Measurements from ENCODE around the gene TMPRSS4. TPM values are rescaled to one million over a fixed set of nuclear protein-coding genes. Genes with fewer than 3 reads are reported as not detected.

Gene TMPRSS4
- polyA plus RNA-seq, 1 experiment = not detected

DNA sequence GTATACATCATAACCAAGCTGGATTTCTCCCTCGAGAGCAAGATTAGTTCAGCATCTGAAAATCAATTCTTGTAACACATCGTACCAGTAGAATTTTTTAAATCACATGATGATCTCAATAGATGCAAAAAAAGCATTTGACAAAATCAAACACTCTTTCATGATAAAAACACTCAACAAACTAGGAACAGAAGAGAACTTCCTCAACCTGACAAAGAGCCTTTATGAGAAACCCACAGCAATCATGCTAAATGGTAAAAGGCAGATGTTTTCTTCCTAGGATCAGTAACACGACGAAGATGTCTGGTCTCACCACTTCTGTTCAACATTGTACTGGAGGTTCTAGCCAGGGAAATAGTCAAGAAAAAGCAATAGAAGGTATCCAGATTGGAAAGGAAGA is 34.1 kb upstream of the TMPRSS4 start:
- H3K27me3 ChIP-seq (ENCODE audit: control insufficient read depth, insufficient read depth, low read length) = peaks cover 2% of the 10 kb centered on the region
- H3K27ac ChIP-seq (ENCODE audit: low read depth, low read length) = no peak overlapping the region
- TF ChIP-seq, protein P1, sequence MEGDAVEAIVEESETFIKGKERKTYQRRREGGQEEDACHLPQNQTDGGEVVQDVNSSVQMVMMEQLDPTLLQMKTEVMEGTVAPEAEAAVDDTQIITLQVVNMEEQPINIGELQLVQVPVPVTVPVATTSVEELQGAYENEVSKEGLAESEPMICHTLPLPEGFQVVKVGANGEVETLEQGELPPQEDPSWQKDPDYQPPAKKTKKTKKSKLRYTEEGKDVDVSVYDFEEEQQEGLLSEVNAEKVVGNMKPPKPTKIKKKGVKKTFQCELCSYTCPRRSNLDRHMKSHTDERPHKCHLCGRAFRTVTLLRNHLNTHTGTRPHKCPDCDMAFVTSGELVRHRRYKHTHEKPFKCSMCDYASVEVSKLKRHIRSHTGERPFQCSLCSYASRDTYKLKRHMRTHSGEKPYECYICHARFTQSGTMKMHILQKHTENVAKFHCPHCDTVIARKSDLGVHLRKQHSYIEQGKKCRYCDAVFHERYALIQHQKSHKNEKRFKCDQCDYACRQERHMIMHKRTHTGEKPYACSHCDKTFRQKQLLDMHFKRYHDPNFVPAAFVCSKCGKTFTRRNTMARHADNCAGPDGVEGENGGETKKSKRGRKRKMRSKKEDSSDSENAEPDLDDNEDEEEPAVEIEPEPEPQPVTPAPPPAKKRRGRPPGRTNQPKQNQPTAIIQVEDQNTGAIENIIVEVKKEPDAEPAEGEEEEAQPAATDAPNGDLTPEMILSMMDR (IDR thresholded peaks at IDR 0.05; ENCODE audit: low read depth, low read length) = no peak
- POLR2A ChIA-PET = no interaction called here
- no peak for DNase-seq (ENCODE audit: low read depth, low spot score)
- CTCF ChIA-PET = interaction anchor here (0.8 to 2.5 kb wide), 3 partner anchors 10 to 224 kb away, joined by 3 to 10 read pairs (median 3); no protein-coding TSS in a partner anchor
- no peak overlapping the region for H3K4me3 ChIP-seq (ENCODE audit: low read depth, low read length)
- H3K9me3 ChIP-seq (ENCODE audit: control insufficient read depth, insufficient read depth, low read length) = no peaks in the 10 kb centered on the region

DNA sequence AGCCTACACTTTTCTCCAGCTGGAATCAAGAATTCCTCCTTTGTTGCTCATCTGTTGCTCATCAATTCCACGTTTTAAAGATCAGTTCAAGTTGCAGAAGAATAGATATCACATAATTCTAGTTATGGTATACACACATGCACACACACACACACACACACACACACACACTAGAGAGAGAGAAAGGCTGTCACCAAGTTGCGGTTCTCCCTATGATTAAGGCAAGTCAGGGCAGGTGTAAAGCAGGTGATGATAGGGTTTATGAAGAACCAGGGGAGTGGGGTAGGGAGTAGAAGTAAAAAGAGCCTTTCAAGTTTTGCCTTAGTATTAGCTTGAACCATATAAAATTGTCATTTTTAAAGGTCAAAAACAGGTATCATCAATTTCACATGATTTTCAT is 31.7 kb upstream of the TMPRSS4 start:
- DNase-seq (ENCODE audit: low read depth, low spot score) = no peak
- TF ChIP-seq, protein P1 (IDR thresholded peaks at IDR 0.05; ENCODE audit: low read depth, low read length) = no peak
- Histone ChIP-seq H3K9me3 (ENCODE audit: control insufficient read depth, insufficient read depth, low read length) (no peaks in the 10 kb centered on the region), H3K27me3 (ENCODE audit: control insufficient read depth, insufficient read depth, low read length) (peaks cover 2% of the 10 kb centered on the region), H3K4me3 (ENCODE audit: low read depth, low read length) (no peak overlapping the region), H3K27ac (ENCODE audit: low read depth, low read length) (no peak overlapping the region)
- POLR2A ChIA-PET = no interaction called here
- CTCF ChIA-PET = no interaction called here

DNA sequence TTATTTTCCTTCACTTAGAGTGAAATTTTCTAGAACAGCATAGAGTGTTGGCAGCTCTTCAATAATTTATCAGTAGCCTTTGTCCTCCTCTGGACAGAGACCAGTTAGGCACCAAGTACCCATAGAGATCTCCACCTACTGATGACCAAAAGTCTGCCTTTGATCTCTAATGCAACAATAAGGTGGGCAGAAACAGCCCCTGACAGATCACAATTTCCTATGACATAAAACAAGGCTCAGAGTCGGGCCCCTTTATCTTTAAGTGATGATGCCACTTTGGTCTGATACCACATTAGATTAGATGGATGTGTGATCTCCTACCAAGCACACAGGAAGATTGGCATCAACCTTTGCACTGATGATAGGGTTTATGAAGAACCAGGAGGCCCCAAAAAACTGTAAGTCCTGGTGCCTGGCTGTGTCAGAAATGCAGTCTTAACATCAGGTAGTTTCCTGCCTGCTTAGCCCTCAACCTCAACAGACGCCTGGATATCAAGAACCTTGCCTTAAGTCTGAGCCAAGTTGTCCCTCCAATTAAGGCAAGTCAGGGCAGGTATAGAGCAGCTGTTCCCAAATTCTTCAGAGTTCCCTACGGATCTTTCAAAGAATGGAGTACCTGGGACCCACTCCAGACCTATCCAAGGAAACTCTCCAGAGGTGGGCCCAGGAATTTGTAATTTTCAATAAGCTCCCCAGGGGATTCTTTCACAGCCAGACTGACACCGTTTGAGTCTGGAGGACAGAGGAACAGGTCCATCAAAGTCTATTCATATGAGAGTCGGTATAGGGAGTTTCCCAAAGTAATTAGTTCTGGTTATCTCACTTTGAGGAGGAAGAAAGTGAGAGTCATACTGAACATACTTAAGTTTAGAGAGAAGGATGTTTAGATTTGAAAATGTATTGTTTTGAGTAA is 30.6 kb upstream of the TMPRSS4 start:
- no peak for DNase-seq (ENCODE audit: low read depth, low spot score)
- TF ChIP-seq, protein P1 (IDR thresholded peaks at IDR 0.05; ENCODE audit: low read depth, low read length) = no peak
- Histone ChIP-seq H3K4me3 (ENCODE audit: low read depth, low read length) (no peak overlapping the region), H3K27ac (ENCODE audit: low read depth, low read length) (no peak overlapping the region), H3K27me3 (ENCODE audit: control insufficient read depth, insufficient read depth, low read length) (peaks cover 2% of the 10 kb centered on the region), H3K9me3 (ENCODE audit: control insufficient read depth, insufficient read depth, low read length) (no peaks in the 10 kb centered on the region)
- ChIA-PET POLR2A (no interaction called here), CTCF (interaction anchor here (1.2 to 1.9 kb wide), 2 partner anchors 100 to 239 kb away, joined by 3 to 8 read pairs; no protein-coding TSS in a partner anchor)

DNA sequence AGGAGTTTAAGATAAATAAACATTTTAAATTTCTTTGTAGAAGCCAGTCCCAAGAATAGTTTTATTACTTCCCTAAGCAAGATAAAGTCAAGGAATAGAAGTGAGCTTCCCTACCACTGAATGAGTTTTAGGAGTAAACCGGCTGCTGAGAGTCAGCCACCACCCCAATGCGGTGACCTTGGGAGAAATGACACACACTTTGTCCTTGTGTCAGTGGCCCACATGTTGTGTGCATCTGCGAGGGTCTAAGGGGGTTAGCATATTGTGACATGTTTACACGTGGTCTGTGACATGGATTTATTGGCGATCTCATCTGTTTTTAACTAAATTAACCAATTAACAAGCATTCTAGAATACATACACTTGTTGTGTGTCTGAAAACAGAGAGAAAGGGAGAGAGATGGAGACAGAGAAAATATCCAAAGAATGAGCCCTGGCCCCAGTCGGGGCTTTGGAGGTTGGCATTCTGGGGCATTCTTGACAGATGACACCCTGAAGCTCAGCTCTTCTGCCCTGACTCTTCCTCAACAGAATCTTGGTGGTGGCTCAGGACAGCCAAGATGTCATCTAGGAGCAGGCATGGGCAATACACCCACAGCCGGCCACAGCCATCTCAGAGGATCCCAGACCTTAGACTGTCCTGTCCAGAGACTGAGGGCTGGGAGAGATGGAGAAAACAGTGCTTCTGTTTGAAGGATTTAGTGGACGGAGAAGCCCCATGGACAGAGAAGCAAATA is 29.7 kb upstream of the TMPRSS4 start:
- peaks cover 5% of the 10 kb centered on the region for H3K27me3 ChIP-seq (ENCODE audit: control insufficient read depth, insufficient read depth, low read length)
- CTCF ChIA-PET = interaction anchor here (1.2 to 1.9 kb wide), 2 partner anchors 100 to 239 kb away, joined by 3 to 8 read pairs; no protein-coding TSS in a partner anchor
- no peaks in the 10 kb centered on the region for H3K9me3 ChIP-seq (ENCODE audit: control insufficient read depth, insufficient read depth, low read length)
- no peak for DNase-seq (ENCODE audit: low read depth, low spot score)
- no peak overlapping the region for H3K27ac ChIP-seq (ENCODE audit: low read depth, low read length)
- H3K4me3 ChIP-seq (ENCODE audit: low read depth, low read length) = no peak overlapping the region
- POLR2A ChIA-PET = no interaction called here
- TF ChIP-seq, protein P1 (IDR thresholded peaks at IDR 0.05; ENCODE audit: low read depth, low read length) = no peak

All from AG04450 (cell line).